Spinal cord (tissue), 10 donors: ENCODE data around the gene MCM3AP. TPM values are rescaled to one million over a fixed set of nuclear protein-coding genes. Genes with fewer than 3 reads are reported as not detected.

Experiments
- DNase-seq, 6 donors: peaks; one replicate each; pipeline versions ENCODE4 v3.0.0 to v3.0.0-alpha.2; 2013 to 2015; ENCODE audit warnings: low spot score in 6 of 6, low read depth in 4 of 6
- H3K27ac ChIP-seq: one replicate; pipeline ENCODE4 v1.5.1; 2013; ENCODE audit warnings: low read depth, low read length, control low read depth
- H3K27me3 ChIP-seq: one replicate; pipeline ENCODE4 v1.6.1; 2013; ENCODE audit warnings: low read length; ENCODE audit not compliant: control insufficient read depth, insufficient read depth
- H3K36me3 ChIP-seq: one replicate; pipeline ENCODE4 v1.6.1; 2013; ENCODE audit warnings: low read length; ENCODE audit not compliant: control insufficient read depth, insufficient read depth
- H3K4me1 ChIP-seq: one replicate; pipeline ENCODE4 v1.6.1; 2013; ENCODE audit warnings: low read length; ENCODE audit not compliant: control insufficient read depth, insufficient read depth
- H3K4me3 ChIP-seq: one replicate; pipeline ENCODE4 v1.5.1; 2013; ENCODE audit warnings: low read depth, low read length, control low read depth
- H3K9me3 ChIP-seq: one replicate; pipeline ENCODE4 v1.6.1; 2013; ENCODE audit warnings: low read length; ENCODE audit not compliant: control insufficient read depth, insufficient read depth
- WGBS: methylation state at CpG from one replicate; pipeline ENCODE4 v1.1.5; 2013; ENCODE audit warnings: missing lambda C conversion rate; ENCODE audit not compliant: insufficient coverage; 5-methylcytosine and 5-hydroxymethylcytosine counted together
- long read RNA-seq, 4 donors: transcript quantifications; one replicate each; lab custom pipeline, GENCODE V29; 2026
- polyA plus RNA-seq, 2 donors: library from polyadenylated mRNA; unstranded; fragments of 120-200 nt; gene quantifications; one replicate each; pipeline ENCODE4 v1.2.1, GENCODE V29; 2013; ENCODE audit not compliant: insufficient read length in 2 of 2
- total RNA-seq, 2 donors: library from RNA; depleted of rRNA in 1 of 2; stranded (reverse); fragments of 120-200 nt in 1 of 2; fragments of >200 nt in 1 of 2; gene quantifications; one replicate each; pipeline versions ENCODE4 v1.2.3 to v1.2.4, GENCODE V29; 2013 to 2014
- donor health status: healthy.

Gene MCM3AP
- 10 to 100 TPM; 62.0 to 70.9 TPM for total RNA-seq
- 10 to 100 TPM; 71.5 to 80.8 TPM for polyA plus RNA-seq
- long read RNA-seq, donor 1, full-length matches to known transcripts, result 15 of 69 reads
- long read RNA-seq, donor 1, partial matches to known transcripts, result 42 of 69 reads
- long read RNA-seq, donor 1, other reads (novel, unspliced or antisense), result 12 of 69 reads
- long read RNA-seq, donor 2, partial matches to known transcripts, result 0 of 7 reads
- long read RNA-seq, donor 2, other reads (novel, unspliced or antisense), result 0 of 7 reads
- long read RNA-seq, donor 3, full-length matches to known transcripts, result 8 of 8 reads
- long read RNA-seq, donor 3, partial matches to known transcripts, result 0 of 8 reads
- long read RNA-seq, donor 3, other reads (novel, unspliced or antisense), result 0 of 8 reads
- long read RNA-seq, donor 4, transcript MCM3AP-203 (2 exons, 876 nt), result minor isoform, 5 of 11 reads
- long read RNA-seq, donor 4, transcript MCM3AP-209 (2 exons, 199 nt), result major isoform, 6 of 11 reads
- long read RNA-seq, donor 4, partial matches to known transcripts, result 0 of 11 reads
- long read RNA-seq, donor 4, other reads (novel, unspliced or antisense), result 0 of 11 reads

GRCh38 chr21:46285206-46285661 lies at the start of gene MCM3AP:
MCM3AP (minus strand) TSS chr21:46285611; CDS start chr21:46285286, 325 bp downstream.
- H3K4me3 ChIP-seq, result peak within 1 kb of the TSS; percentile 65
- peaks cover 27% of the 10 kb centered on the region for H3K36me3 ChIP-seq
- no peaks in the 10 kb centered on the region for H3K9me3 ChIP-seq
- WGBS, result no CpG with 5 or more reads among the region's 6 CpGs
- H3K27ac ChIP-seq, result peak within 1 kb of the TSS; percentile 96
- H3K27me3 ChIP-seq, result no peaks in the 10 kb centered on the region
- no peak for DNase-seq
- peaks cover 28% of the 10 kb centered on the region for H3K4me1 ChIP-seq

GRCh38 chr21:46334351-46335140 lies 49.1 kb upstream of the MCM3AP start:
- no peak for DNase-seq
- Histone ChIP-seq H3K36me3 (peaks cover 72% of the 10 kb centered on the region), H3K4me1 (no peaks in the 10 kb centered on the region), H3K9me3 (no peaks in the 10 kb centered on the region), H3K27me3 (no peaks in the 10 kb centered on the region), H3K27ac (no peak overlapping the region), H3K4me3 (no peak overlapping the region)
- WGBS, result 94% methylated on average over 10 of the region's 12 CpGs

- H3K27ac ChIP-seq, result no peak overlapping the region
- peaks cover 47% of the 10 kb centered on the region for H3K36me3 ChIP-seq
These were observed 44.4 kb upstream of the MCM3AP start for GRCh38 chr21:46329796-46330195.

DNA sequence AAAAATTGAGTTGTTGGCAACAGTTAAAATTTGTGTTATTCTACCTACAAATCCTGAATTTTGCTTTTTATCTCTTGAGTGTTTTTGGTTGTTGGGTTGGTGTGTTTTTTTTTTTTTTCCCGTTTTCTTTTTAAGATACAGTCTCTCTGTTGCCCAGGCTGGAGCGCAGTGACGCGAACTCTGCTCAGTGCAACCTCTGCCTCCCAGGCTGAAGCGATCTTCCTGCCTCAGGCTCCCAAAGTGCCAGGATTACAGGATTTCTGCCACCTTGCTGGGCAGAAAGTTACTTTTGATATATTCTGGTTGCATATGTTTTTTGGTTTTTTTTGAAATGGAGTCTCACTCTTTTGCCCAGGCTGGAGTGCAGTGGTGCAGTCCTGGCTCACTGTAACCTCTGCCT lies 42.7 kb upstream of the MCM3AP start:
- Histone ChIP-seq H3K9me3 (no peaks in the 10 kb centered on the region), H3K4me1 (peaks cover 15% of the 10 kb centered on the region), H3K27ac (no peak overlapping the region), H3K36me3 (peaks cover 38% of the 10 kb centered on the region), H3K4me3 (no peak overlapping the region), H3K27me3 (no peaks in the 10 kb centered on the region)
- 97% methylated on average over 4 of the region's 5 CpGs for WGBS
- DNase-seq, result no peak

More at GRCh38 chr21:46329796-46330195, 44.4 kb upstream of the MCM3AP start:
- H3K4me3 ChIP-seq, result no peak overlapping the region
- no peaks in the 10 kb centered on the region for H3K27me3 ChIP-seq
- no peak for DNase-seq
- peaks cover 13% of the 10 kb centered on the region for H3K4me1 ChIP-seq
- no peaks in the 10 kb centered on the region for H3K9me3 ChIP-seq
- 86% methylated on average over 2 of the region's 2 CpGs for WGBS

DNA sequence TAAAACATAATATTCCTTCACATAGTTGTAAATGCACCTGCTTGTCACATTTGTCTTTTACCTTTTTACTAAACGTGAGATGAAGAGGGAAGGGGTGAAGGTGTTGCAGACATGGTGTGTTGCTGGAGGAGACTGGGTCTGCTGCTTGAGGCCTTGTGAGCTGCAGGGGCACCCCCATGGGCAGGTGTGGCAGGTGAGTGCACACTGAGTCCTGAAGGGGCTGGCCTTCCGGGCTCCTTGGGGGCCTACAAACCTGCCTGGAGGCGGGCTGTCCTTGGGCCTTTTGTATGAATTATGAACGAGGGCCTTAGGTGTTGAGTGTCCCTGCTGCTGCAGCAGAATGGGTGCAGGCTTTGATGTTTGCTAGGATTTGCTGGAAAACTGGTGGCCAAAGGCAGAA lies 42.3 kb upstream of the MCM3AP start:
- no peak for DNase-seq
- no peak overlapping the region for H3K27ac ChIP-seq
- 92% methylated on average over 4 of the region's 4 CpGs for WGBS

DNA sequence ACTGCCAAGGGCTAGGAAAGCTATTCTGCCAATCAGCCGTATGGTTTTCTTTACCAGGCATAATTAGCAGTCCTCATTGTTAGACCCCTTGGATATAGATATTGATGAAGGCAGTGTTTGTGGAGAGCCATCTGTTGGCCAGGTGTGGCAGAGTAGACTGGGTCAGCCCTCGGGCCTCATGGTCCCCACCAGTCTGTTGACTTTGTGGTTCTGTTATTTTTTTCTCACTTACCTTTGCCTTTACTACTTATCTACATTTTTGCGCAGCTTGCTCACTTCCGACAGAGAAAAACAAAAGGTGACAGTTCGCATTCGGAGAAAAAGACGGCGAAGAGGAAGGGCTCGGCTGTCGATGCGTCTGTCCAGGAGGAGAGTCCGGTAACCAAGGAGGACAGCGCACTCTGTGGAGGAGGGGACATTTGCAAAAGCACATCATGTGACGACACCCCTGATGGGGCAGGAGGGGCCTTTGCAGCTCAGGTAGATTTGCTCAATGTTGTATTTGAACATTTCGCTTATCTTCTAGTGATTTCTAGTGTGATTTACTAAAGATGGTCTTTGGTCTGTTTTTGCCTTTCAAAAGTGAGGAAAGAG lies 40.8 kb upstream of the MCM3AP start:
- Histone ChIP-seq H3K4me3 (no peak overlapping the region), H3K4me1 (peaks cover 29% of the 10 kb centered on the region), H3K27ac (no peak overlapping the region), H3K9me3 (no peaks in the 10 kb centered on the region), H3K27me3 (no peaks in the 10 kb centered on the region), H3K36me3 (peaks cover 32% of the 10 kb centered on the region)
- 91% methylated on average over 14 of the region's 15 CpGs for WGBS
- peak in 1 of 6 donors; percentile 32 for DNase-seq

More for the DNA sequence above, 42.3 kb upstream of the MCM3AP start:
- peaks cover 20% of the 10 kb centered on the region for H3K4me1 ChIP-seq
- H3K9me3 ChIP-seq, result no peaks in the 10 kb centered on the region
- H3K27me3 ChIP-seq, result no peaks in the 10 kb centered on the region
- H3K4me3 ChIP-seq, result no peak overlapping the region
- H3K36me3 ChIP-seq, result peaks cover 38% of the 10 kb centered on the region

DNA sequence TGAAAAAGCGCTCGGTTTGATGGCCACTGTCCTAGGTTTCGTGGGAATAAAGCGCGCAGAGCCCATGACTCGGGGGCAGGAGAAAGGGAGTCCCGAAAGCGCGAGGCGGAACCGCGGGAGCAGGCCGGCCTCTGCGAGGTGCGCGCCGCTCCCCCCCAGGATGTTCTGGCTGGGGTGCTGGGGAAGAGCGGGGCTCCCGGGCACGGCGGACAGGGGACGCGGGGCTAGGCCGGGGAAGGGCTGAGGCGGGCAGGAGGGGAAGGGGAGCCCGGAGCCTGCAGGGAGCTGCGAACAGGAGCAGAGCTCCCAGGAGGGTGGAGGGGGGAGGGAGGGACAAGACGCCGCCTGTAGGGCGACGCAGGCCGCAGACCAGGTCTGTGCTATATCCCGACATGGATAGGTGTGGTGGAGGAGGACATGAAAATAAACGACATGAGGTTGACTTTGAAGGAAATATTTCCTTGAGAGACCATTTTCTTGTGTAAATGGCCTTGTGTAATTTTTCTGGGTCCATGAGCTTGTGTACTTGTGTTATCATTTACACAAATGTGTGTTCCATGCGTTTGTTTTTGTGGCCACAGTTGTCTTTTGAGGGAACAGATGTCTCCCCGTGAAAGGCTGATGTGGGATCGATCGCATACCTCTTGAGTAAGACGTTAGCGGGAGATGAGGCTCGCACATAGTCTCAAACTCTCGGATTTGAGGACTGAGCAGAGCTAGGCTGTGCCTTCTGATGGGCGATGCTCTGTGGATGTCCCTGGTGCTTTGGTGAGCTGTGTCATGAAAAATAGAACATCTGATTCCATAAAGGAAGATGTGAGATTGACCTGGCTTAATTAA lies 39.9 kb upstream of the MCM3AP start:
- Histone ChIP-seq H3K4me1 (peaks cover 29% of the 10 kb centered on the region), H3K27me3 (no peaks in the 10 kb centered on the region), H3K4me3 (peak overlapping the region; percentile 57), H3K9me3 (no peaks in the 10 kb centered on the region), H3K36me3 (peaks cover 26% of the 10 kb centered on the region), H3K27ac (peak overlapping the region; percentile 52)
- 4% methylated on average over 40 of the region's 43 CpGs for WGBS
- peak in 5 of 6 donors; percentile 4 to 74 (median 20) for DNase-seq

DNA sequence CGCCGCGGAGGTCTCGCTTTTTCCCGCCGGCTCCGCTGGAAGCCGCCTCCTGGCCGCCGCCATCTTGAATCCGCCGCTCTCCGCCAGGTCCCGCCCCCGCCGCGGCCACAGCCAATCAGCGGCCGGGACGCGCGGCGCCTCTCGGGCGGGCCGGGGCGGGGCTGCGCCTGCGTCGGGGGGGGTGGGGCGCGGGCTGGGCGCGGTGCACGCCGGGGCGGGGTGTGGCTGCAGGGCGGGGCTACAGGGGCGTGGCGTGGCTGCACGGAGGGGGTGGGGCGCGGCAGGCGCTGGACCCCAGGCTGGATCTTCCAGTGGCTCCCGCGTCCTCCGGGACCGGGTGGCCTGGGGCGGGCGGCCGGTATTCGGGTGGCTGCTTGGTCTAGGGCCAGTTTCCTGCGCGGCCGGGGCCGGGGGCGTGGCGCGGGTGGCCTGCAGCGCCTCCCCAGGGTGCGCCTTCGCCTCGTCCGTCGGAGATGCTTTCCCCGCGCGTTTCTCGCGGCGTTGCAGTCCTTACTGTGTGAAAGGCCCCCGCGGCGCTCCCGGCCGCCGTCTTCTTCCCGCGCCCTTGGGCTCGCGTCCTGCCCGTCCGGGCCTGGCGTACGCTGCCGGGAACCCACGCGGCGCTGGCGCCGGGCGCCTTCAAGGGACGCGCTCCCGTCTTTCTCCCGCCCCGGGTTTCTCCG lies 39.1 kb upstream of the MCM3AP start:
- H3K27ac ChIP-seq, result peak overlapping the region; percentile 96
- peak overlapping the region; percentile 98 for H3K4me3 ChIP-seq
- under 1% methylated on average over 98 of the region's 98 CpGs for WGBS
- no peaks in the 10 kb centered on the region for H3K27me3 ChIP-seq
- H3K36me3 ChIP-seq, result peaks cover 18% of the 10 kb centered on the region
- DNase-seq, result peak; percentile 40 to 95 (median 80)
- peaks cover 29% of the 10 kb centered on the region for H3K4me1 ChIP-seq
- no peaks in the 10 kb centered on the region for H3K9me3 ChIP-seq
